Choroid plexus epithelial cell (primary cell): Measurements from ENCODE around the gene ZNF778.

Experiments used
- DNase-seq: peaks from one replicate; pipeline ENCODE4 v3.0.0-alpha.2; 2010; ENCODE audit warnings: low read depth
- H3K4me3 ChIP-seq: 2 replicates; pipeline ENCODE4 v1.5.1; 2011; ENCODE audit warnings: low read depth, mild to moderate bottlenecking, control low read depth, low read length, moderate library complexity
- CTCF ChIP-seq: conservative IDR thresholded peaks from 2 replicates; pipeline ENCODE4 v1.5.1; 2011; ENCODE audit warnings: low read depth, mild to moderate bottlenecking, control low read depth, inconsistent platforms, low read length, moderate library complexity

ZNF778 gene

GRCh38 chr16:89172171-89172527, 45.4 kb upstream of the ZNF778 start:
- no peak overlapping the region for H3K4me3 ChIP-seq
- no peak for TF ChIP-seq CTCF

GRCh38 chr16:89172528-89173173, 44.9 kb upstream of the ZNF778 start:
- TF ChIP-seq CTCF = no peak
- H3K4me3 ChIP-seq = no peak overlapping the region
- DNase-seq = no peak

More at GRCh38 chr16:89172171-89172527, 45.4 kb upstream of the ZNF778 start:
- DNase-seq = no peak

- H3K4me3 ChIP-seq = no peak overlapping the region
- no peak for DNase-seq
Measured at GRCh38 chr16:89173174-89173921, 44.2 kb upstream of the ZNF778 start.

GRCh38 chr16:89174055-89174827, 43.3 kb upstream of the ZNF778 start:
- TF ChIP-seq CTCF = no peak
- H3K4me3 ChIP-seq = no peak overlapping the region
- DNase-seq = no peak

More at GRCh38 chr16:89173174-89173921, 44.2 kb upstream of the ZNF778 start:
- no peak for TF ChIP-seq CTCF

GRCh38 chr16:89174877-89175276, 42.6 kb upstream of the ZNF778 start:
- no peak for TF ChIP-seq CTCF
- H3K4me3 ChIP-seq = no peak overlapping the region
- DNase-seq = no peak

GRCh38 chr16:89175280-89176146, 42.0 kb upstream of the ZNF778 start:
- no peak for DNase-seq
- no peak for TF ChIP-seq CTCF
- no peak overlapping the region for H3K4me3 ChIP-seq
